NCI-H2196 (cell line): ENCODE measurements around the gene PPP1R1B.
"Not testable (repeated sequence)": the region's sequence is repeated elsewhere in the genome, so short reads cannot be mapped to it uniquely, and the experiment has no call there.

Source experiments
- DNase-seq: peaks from one replicate; lab custom pipeline; 2025; ENCODE audit not compliant: unreplicated experiment; lab: John Stamatoyannopoulos, UW

PPP1R1B gene

DNA sequence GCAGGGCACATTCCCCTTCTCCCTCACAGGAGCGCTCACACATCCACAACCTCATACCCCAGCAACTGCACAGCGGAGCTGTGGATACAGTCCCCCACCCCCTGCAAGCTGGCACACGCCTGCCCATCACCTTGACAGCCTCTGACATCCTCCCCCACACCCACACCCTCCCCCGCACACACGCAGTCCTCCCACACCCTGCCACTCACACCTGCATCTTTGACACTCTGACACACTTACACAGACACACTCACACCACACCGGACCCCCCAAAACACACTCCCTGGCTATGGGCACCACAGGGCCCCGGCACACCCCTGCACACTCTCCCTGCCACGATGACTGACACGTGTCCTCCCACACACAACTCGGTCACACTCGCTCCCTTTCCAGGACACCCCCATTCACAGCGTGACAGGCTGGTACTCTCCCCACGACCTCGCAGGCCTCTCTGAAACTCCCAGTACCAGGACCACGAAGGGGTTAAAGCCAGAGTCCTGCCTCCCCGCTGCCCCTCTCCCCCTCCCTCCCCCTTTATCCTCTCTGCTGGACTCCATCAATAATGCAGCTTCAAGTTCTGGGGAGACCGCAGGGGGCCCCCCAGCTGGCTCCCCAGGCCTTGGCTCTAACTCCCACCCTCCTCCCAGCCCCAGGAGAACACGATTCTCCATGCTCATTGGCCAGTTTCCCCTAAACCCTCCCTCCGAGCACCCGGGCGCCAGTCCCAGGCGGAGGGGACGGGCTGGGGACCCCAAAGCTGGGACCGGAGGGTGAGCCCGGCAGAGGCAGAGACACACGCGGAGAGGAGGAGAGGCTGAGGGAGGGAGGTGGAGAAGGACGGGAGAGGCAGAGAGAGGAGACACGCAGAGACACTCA, at the start of gene PPP1R1B:
Gene PPP1R1B, plus strand, starts transcription at position 782 of the 876 bp plus-strand sequence. CDS start 441 bp downstream, outside the sequence.
- DNase-seq: no peak

- no peak for DNase-seq
Observed at GRCh38 chr17:39578272-39578671, 48.5 kb upstream of the PPP1R1B start.

DNA sequence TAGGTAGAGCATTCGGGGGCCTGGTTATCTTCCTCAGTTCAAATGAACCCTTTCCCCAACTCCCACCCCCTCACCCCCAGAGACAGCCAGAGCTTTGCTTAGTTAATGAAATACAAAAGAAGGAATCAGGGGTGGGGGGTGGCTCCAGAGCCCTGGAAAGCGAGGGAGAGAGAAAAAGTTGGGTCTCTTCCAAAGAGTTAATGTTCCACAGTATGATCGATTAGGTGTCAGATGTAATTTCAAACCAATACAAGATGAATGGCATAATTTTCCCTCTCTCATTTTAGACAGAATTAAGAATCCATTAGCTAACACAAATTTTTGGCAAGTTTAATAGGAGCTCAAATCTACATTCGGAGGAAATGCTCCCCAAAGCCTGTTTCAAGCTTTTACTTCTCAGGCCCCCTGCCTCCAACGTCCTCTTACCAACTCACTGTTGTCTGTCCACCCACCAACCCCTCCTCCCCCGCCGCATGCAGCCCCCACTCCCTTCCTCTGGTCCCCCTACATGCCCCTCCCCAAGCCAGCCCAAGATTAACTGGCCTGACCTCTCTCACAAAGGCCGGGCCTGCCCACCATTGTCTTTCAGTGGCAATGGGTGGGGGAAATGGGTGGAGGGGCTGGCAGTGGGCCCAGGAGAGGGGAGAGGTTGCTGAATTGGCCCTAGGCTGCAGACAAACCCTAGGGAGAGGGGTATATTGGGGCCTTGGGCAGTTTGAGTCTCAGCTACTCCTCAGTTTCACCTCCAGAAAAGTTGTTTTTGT, 47.3 kb upstream of the PPP1R1B start:
- no peak for DNase-seq

DNA sequence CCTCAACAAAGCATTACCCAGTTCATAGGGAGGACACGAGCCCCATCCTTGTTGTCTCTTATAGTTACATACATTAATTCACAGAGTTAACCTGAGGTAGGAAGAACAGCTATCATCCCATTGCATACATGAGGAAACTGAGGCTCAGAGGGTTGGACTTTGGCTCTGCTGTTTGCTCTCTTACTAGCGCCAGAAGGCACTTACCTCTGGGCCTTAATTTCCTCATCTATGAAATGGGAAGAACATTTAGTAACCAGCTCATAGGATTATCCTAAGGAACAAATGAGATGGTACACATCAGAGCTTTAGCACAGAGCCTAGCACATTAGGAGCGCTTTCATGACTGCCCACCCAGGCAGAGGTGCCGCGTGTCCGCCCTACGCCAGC, 46.7 kb upstream of the PPP1R1B start:
- no peak for DNase-seq

- no peak for DNase-seq
Observed at GRCh38 chr17:39581071-39581758, 45.5 kb upstream of the PPP1R1B start.

DNA sequence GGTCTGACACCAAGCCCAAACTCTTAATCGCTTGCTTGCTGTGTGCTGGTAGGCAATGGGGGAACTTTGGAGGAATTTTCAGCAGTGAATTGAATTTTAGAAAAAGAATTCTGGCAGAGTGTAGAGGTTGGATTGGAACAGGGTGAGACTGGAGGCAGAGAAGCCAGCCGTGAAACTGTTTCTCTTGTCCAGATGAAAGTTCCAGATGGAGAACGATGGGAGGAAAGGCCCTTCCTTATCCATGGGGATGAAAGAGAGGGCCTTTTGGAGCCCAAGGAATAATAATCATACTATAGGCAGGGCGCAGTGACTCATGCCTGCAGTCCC, 45.0 kb upstream of the PPP1R1B start:
- DNase-seq: no peak

GRCh38 chr17:39582658-39583057, 44.1 kb upstream of the PPP1R1B start:
- DNase-seq: no peak

DNA sequence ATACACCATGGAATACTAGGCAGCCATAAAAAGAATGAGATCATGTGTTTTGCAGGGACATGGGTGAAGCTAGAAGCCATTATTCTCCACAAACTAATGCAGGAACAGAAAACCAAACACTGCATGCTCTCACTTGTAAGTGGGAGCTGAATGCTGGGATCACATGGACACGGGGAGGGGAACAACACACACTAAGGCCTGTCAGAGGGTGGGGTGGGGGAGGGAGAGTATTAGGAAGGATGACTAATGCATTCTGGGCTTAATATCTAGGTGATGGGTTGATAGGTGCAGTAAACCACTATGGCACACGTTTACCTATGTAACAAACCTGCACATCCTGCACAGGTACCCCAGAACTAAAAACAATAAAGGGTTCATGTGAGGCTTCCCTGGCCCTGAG, 36.6 kb upstream of the PPP1R1B start:
- not testable (repeated sequence) for DNase-seq

- DNase-seq: peak; percentile 58
Observed at GRCh38 chr17:39591958-39592954, 34.5 kb upstream of the PPP1R1B start.

GRCh38 chr17:39593371-39593770, 33.4 kb upstream of the PPP1R1B start:
- DNase-seq: no peak

DNA sequence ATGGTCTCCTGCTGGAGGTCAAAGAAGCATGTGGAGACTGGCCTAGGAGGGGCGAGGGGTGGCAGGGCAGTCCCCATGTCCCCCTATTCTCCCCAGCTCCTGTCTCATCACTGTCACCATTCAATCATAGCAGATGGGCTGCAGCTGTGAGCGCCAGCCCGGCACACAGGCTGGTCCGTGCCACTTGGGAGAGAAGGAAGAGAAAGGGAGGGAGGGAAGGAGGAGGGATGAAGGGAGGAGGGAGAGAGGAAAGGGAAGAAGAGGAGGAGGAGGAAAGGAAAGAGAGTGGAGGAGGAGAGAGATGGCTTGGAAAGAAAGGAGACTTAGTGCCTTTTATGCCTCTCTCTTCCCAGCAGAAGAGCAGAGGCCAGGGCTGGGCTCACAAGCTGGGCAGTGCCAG, 31.5 kb upstream of the PPP1R1B start:
- no peak for DNase-seq

- no peak for DNase-seq
Observed at GRCh38 chr17:39595928-39596510, 30.7 kb upstream of the PPP1R1B start.

DNA sequence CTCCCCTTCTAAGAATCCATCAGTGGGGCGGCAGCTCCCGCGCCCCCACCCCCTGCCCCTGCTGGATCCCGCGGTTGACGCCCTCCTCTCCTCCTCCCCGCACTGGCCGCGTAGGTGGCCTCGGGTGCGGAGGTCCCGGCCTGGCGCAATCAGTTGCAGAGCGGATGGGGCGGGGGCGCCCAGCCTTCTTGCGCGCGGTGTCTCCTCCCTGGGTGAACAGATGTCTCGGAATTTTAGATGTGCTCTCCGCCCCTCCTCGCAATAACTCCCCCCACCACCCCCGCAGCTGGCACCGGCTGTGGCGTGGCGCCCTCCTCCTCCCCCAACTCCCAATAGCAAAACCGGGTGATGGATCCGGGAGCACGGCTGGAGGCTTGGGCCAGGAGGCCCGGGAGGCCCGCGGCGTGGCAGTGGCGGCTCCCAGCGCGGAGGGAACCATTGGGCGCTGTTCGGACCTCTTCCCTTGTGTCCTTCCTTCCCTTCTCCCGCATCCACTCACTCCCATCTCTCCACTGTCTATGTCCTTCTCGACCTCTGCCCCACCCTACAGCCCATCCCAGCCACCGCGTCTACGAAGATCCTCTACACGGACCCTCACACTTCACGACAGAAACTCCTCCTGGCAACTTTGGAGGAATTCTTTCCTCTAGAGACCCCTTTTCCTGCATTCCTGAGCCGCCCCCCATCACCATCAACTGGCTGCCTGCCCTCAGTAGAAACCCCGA, 30.0 kb upstream of the PPP1R1B start:
- DNase-seq: no peak

DNA sequence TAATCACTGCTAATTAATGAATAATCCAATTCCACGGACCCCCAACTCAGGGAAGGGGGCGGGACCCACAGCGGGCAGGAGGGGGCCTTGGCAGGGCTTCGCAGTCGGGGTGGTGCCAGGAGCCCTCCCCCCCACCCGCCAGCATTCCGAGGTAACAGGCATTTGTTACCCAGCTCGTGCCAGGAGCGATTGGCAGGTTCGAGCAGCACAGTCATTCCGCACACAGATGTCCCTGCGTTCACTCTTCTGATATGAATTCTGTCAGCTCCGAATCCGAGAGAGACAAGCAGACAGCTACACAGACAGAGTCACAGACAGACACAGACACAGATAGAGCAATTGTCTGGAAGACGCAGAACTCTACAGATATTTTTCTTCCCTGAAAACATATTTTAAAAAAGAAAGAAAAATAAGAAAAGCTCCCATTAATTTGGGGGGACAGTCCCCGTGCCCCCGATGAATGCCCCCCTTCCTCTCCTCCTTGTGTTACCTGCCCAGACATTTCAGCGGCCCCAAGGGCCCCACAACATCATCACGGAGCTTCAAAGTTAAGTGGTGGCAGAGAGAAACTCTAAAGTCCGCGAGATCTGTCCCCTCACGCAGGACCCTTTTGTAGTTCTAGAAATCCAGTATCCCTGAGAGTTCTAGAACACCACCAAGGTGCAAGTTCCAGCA, 29.2 kb upstream of the PPP1R1B start:
- no peak for DNase-seq

GRCh38 chr17:39598047-39598481, 28.7 kb upstream of the PPP1R1B start:
- DNase-seq: no peak

- no peak for DNase-seq
Observed at GRCh38 chr17:39598630-39599003, 28.1 kb upstream of the PPP1R1B start.

DNA sequence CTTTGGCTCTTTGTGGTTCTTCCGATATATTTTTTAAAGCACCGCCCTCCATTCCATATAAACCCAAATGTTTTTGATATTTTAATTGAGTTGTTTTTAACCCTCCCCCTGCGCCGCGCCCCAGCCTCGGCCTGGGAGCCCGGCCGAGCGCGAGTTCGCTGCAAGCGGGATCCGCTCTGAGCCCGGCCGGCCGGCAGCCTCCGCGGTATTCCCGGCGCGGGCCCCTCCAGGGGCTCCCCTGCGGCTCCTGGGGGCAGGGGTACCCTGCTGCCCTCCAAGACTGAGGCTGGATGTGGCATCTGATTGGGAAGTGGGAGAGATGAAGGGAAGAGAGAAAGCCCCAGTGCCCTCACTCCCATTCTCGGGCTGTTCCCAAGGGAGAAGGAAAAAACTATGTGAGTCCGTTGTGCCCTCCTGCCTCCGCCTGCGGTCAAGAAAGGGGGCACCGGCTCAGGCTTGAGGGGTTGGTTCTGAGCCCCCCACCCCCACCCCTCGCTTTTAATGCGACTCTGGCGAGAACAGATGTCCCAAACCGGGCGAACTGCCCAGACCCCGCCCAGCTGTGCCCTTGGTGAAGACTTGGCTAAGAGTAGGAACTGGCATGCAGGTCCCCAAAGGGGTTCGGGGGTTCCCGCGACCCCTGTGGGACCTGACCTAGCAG, 27.6 kb upstream of the PPP1R1B start:
- DNase-seq: no peak

DNA sequence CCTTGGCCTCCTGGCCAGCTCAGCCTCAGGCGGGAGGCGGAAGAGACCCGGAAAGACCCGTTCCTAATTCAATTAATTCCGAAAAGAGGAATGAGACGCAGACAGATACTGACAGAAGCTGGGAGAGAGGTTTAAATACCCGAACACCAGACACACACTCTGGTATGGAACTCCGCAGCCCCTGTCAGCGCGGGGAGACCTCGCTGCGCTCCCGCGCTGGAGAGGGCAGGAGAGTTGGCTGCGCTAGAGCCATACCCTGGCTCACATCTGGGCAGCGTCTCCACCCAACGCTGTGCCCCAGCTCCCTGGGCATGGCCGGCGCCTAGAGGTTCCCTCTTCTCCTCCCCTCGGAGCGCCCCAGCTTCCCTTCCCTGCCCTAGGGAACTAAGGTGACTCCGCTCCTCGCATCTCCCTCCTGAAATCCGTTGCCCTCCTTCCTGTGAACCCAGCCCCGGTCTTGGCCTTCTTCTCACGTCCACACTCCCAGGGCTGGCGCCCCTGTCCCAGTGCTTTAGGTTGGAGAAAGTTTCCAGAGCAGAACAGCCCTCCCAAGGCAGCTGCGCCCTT, 27.0 kb upstream of the PPP1R1B start:
- no peak for DNase-seq
